Erythroblast (primary cell): Measurements from ENCODE around the gene CDC7.
"Not testable (repeated sequence)": the region's sequence is repeated elsewhere in the genome, so short reads cannot be mapped to it uniquely, and the experiment has no call there.

Source experiments
- DNase-seq, 2 experiments: peaks; one replicate each; lab custom pipeline; 2025; lab: John Stamatoyannopoulos, UW
- GATA1 ChIP-seq: IDR thresholded peaks from 2 replicates; pipeline ENCODE4 v1.6.1; 2011; ENCODE audit warnings: low read depth, mild to moderate bottlenecking, control low read depth, low read length, moderate library complexity
- POLR2A ChIP-seq: IDR thresholded peaks from 2 replicates; pipeline ENCODE4 v1.6.1; 2011; ENCODE audit warnings: mild to moderate bottlenecking, low read length

CDC7 gene

GRCh38 chr1:91500756-91501522 lies at the start of gene CDC7:
Gene CDC7, plus strand, starts transcription at chr1:91500851. Its CDS starts 866 bp downstream, at chr1:91501717.
- no peak for TF ChIP-seq GATA1
- peak; percentile 94 for TF ChIP-seq POLR2A
- peak; percentile 94 to 95 for DNase-seq

GRCh38 chr1:91454136-91454535 lies 46.5 kb upstream of the CDC7 start:
- no peak for TF ChIP-seq GATA1
- no peak for TF ChIP-seq POLR2A
- peak in 1 of 2 experiments; percentile 27 for DNase-seq

GRCh38 chr1:91455334-91455733 lies 45.3 kb upstream of the CDC7 start:
- DNase-seq: no peak
- no peak for TF ChIP-seq POLR2A
- TF ChIP-seq GATA1: no peak

GRCh38 chr1:91455896-91456295 lies 44.8 kb upstream of the CDC7 start:
- no peak for DNase-seq
- no peak for TF ChIP-seq POLR2A
- no peak for TF ChIP-seq GATA1

GRCh38 chr1:91465350-91465749 lies 35.3 kb upstream of the CDC7 start:
- DNase-seq: not testable (repeated sequence)

GRCh38 chr1:91476533-91477217 lies 24.0 kb upstream of the CDC7 start:
- TF ChIP-seq GATA1 (no peak), POLR2A (no peak)
- DNase-seq: no peak

DNA sequence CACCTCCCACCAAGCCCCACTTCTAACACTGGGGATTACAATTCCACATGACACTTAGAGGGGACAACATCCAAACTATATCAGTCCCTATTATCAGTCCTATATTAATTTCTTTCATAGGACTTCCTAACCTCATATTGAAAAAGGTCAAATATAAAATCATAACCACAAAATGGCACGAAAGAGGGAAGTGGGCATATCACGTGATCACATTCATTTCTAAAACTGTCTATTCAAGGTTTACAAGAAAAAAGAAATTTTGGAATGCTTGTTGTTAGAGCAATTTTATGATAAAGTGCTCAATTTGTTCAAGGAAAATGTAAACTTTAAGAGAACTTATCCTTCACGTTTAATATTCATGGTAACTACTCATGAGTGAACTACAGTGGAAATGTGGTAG lies 13.2 kb upstream of the CDC7 start:
- no peak for DNase-seq
- TF ChIP-seq GATA1: no peak
- no peak for TF ChIP-seq POLR2A

- TF ChIP-seq GATA1 (no peak), POLR2A (no peak)
- no peak for DNase-seq
Observed at GRCh38 chr1:91490501-91490900, 10.2 kb upstream of the CDC7 start.

DNA sequence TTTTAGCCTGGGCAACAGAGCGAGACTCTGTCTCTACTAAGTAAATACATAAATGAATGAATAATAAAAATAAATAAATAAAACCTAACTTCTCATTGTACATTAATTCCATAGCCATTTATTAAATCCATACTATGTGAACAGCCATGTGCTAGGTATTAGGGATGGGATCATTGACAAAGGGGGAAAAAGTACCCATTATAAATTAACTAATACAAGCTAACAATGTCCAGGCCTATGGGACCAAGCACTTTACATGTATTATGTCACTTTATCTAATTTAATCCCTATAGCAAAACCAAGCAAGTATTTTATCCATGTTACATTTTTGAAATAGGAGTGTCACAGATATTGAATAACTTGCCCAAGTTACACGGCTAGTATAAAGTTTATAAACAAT lies 2.6 kb upstream of the CDC7 start:
- no peak for DNase-seq
- no peak for TF ChIP-seq POLR2A
- no peak for TF ChIP-seq GATA1

DNA sequence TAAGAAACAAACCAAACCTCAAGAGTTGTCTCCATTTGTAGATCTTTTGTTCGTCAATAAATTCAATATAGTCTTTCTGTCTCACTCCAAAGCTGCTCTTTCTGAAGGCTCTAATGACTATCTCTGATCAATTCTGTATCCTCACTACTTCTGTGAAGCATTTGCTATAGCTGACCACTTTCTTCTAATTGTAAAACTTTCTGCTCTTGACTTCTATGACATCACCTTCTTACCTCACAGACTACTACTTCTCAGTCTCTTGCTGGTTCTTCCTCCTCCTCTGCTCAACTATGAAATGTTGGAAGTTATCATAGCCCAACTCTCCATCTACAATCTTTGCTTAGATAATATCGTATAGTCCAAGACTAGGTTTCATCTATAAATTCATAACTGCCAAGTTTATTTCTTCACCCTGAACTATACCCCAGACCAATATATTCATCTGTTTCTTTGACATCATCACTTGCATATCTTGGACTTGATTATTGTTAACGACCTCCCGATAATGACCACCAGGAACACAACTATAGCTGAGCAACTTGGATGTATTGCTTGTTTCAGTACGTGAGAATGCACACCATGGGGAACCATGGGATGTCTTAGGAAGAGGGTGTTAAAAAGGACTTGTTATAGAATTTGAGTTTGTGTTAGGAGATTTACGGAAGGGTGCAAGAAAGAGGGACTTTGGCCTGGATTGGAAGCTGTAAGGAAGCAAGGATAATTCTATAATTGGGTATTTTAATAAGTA lies 2.0 kb upstream of the CDC7 start:
- TF ChIP-seq POLR2A (no peak), GATA1 (no peak)
- DNase-seq: no peak

GRCh38 chr1:91499346-91499745 lies 1.3 kb upstream of the CDC7 start:
- TF ChIP-seq POLR2A (no peak), GATA1 (no peak)
- DNase-seq: no peak

DNA sequence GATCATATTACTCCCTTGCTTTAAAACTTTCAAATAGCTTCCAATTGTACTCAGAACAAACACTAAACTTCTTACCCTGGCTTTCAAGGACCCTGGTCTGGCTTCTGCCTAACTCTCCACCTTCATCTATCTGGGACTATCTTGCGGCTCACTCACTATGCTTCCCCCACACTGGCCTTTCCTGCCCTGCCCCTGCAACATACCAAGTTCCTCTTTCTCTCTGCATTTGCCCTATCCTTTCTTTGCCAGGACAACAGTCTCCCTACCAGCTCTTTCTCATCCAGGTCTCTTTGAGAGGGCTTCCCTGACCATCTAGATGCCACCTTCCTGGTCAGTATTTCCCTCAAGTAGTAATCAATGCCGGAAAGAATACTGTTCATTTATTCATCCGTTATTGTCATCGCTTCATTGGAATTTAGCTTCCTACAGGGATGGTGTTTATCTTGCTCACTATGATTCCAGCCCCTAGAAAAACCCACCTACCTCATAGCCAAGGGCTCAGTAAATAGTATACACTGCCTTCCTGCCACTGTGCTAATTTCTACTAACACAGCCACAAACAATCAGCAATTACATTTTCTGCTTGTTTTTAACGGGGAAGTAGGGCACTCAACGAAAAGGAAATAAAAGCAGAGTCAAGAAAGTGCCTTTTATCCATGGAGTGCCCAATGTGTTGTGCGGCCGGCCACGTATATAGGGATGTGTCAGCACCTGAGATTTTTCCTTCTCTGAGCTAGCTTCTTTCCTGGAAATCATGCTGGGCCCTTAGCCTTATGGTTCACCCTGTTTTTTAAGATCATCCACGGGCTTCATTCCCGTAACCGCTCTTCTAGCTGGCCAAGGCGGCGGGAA lies 521 bp upstream of the CDC7 start:
- TF ChIP-seq GATA1 (no peak), POLR2A (no peak)
- peak; percentile 16 to 22 for DNase-seq

GRCh38 chr1:91501523-91501851 lies 836 bp downstream of the CDC7 start:
- DNase-seq: peak; percentile 76 to 79
- TF ChIP-seq GATA1: no peak
- TF ChIP-seq POLR2A: no peak
